Measurements from ENCODE around the gene PCDH15.

GRCh38 chr10:53997953-53998352 is 803.1 kb downstream of the PCDH15 start:
- TF ChIP-seq SUZ12 (IDR thresholded peaks at IDR 0.05) (no peak), ARNT (IDR thresholded peaks at IDR 0.05) (no peak), SP1 (IDR thresholded peaks at IDR 0.05) (no peak), LEF1 (IDR thresholded peaks at IDR 0.05; ENCODE audit: borderline replicate concordance) (no peak), BHLHE40 (IDR thresholded peaks at IDR 0.05; ENCODE audit: borderline replicate concordance) (no peak), NFRKB (IDR thresholded peaks at IDR 0.05) (no peak), PKNOX1 (IDR thresholded peaks at IDR 0.05) (no peak), L3MBTL2 (conservative IDR thresholded peaks at IDR 0.05) (no peak)

Measured in HEK293T (cell line).